T-cell (primary cell): ENCODE measurements around the gene CAB39. TPM values are rescaled to one million over a fixed set of nuclear protein-coding genes. Genes with fewer than 3 reads are reported as not detected.

ENCODE experiments used
- ATAC-seq, 4 experiments: fragments of 200-7000 bp in 3 of 4; fragments of 150-1000 bp in 1 of 4; cut with Tn5 transposase; replicated peaks in 1 of 4; 1 replicate in 3 of 4; 2 replicates in 1 of 4; pipeline ENCODE4 v1.10.0; 2021; ENCODE audit warnings: moderate library complexity in 3 of 4, mild to moderate bottlenecking in 2 of 4, moderate number of reproducible peaks in 1 of 4
- CTCF ChIA-PET, 2 donors: fragments of 300-600 bp; sonication (Branson Sonifier 250); formaldehyde crosslinking; loops; one replicate each; lab custom pipeline; 2022; ENCODE audit warnings: antibody characterized with exemption in 2 of 2; lab: Charles Lee
- POLR2A ChIA-PET, 2 donors: fragments of 300-600 bp; sonication (Branson Sonifier 250); formaldehyde crosslinking; loops; one replicate each; lab custom pipeline; 2022; ENCODE audit warnings: antibody characterized with exemption in 2 of 2; lab: Charles Lee
- DNase-seq, 35 experiments: peaks; one replicate each; pipeline versions ENCODE4 v3.0.0 to v3.0.0-alpha.2; 2013 to 2023
- H3K27ac ChIP-seq: one replicate; pipeline ENCODE4 v1.5.1; 2013; ENCODE audit warnings: low read length
- H3K27me3 ChIP-seq, 2 experiments: replicated peaks in 1 of 2; 1 replicate in 1 of 2; 2 replicates in 1 of 2; pipeline versions ENCODE4 v1.6.1 to v1.7.0; 2013; ENCODE audit warnings: low read length in 1 of 2, mixed read lengths in 1 of 2; ENCODE audit not compliant: control insufficient read depth in 2 of 2, insufficient read depth in 2 of 2; ENCODE audit errors: extremely low read depth in 1 of 2
- H3K36me3 ChIP-seq, 2 donors: 1 replicate in 1 of 2; 2 replicates in 1 of 2; pipeline versions ENCODE4 v1.6.1 to v1.7.0; 2013; ENCODE audit warnings: low read length in 1 of 2; ENCODE audit not compliant: control insufficient read depth in 2 of 2, insufficient read depth in 1 of 2; ENCODE audit errors: extremely low read depth in 1 of 2
- H3K4me1 ChIP-seq, 2 experiments: 1 replicate in 1 of 2; 2 replicates in 1 of 2; pipeline versions ENCODE4 v1.6.1 to v1.7.0; 2013; ENCODE audit warnings: low read length in 2 of 2, mixed read lengths in 1 of 2; ENCODE audit not compliant: insufficient read depth in 2 of 2, control insufficient read depth in 1 of 2; ENCODE audit errors: extremely low read depth in 1 of 2
- H3K4me3 ChIP-seq, 2 donors: 1 replicate in 1 of 2; 2 replicates in 1 of 2; pipeline versions ENCODE4 v1.5.1 to v1.7.0; 2013; ENCODE audit warnings: mild to moderate bottlenecking in 2 of 2, low read length in 1 of 2, moderate library complexity in 1 of 2; ENCODE audit not compliant: control insufficient read depth in 1 of 2; ENCODE audit errors: extremely low read depth in 1 of 2
- H3K9me3 ChIP-seq: 2 replicates; pipeline ENCODE4 v1.7.0; 2013
- H3K27ac Mint-ChIP-seq, 2 donors: one replicate each; pipeline ENCODE4 v1.8.0; 2020 to 2021; ENCODE audit warnings: mild to moderate bottlenecking in 2 of 2, mixed read lengths in 2 of 2
- H3K27me3 Mint-ChIP-seq, 2 donors: one replicate each; pipeline ENCODE4 v1.8.0; 2021 to 2022; ENCODE audit warnings: mixed read lengths in 2 of 2
- H3K36me3 Mint-ChIP-seq: one replicate; pipeline ENCODE4 v1.8.0; 2021; ENCODE audit warnings: mixed read lengths
- H3K4me1 Mint-ChIP-seq, 3 donors: one replicate each; pipeline ENCODE4 v1.8.0; 2020 to 2022; ENCODE audit warnings: mixed read lengths in 3 of 3, mild to moderate bottlenecking in 1 of 3
- H3K4me3 Mint-ChIP-seq, 3 donors: one replicate each; pipeline ENCODE4 v1.8.0; 2020 to 2022; ENCODE audit warnings: mild to moderate bottlenecking in 3 of 3, mixed read lengths in 3 of 3, moderate library complexity in 3 of 3
- H3K9me3 Mint-ChIP-seq, 3 donors: one replicate each; pipeline ENCODE4 v1.8.0; 2020 to 2022; ENCODE audit warnings: mixed read lengths in 3 of 3
- WGBS: methylation state at CpG from one replicate; pipeline ENCODE4 v1.1.5; 2013; ENCODE audit warnings: missing lambda C conversion rate; ENCODE audit not compliant: insufficient coverage; 5-methylcytosine and 5-hydroxymethylcytosine counted together
- total RNA-seq, 35 experiments: library from RNA in 6 of 35; stranded (reverse) in 6 of 35; fragments of 120-200 nt in 1 of 35; gene quantifications; one replicate each; pipeline versions ENCODE4 v1.2.1 to v1.2.4 and lab custom pipeline; 2013 to 2026

CAB39 gene
- total RNA-seq, 5 donors from 2014 or later (not counting 1 experiment from before 2014, with no cell fraction given) = 91.7 to 102 (median 96.7) TPM

- ChIA-PET CTCF (interaction anchor here (0.6 to 3.0 kb wide), 26 partner anchors 8 to 797 kb away, joined by 3 to 31 read pairs (median 4); partner anchors contain the start of gene CAB39 (in 1 of the 2)), POLR2A (interaction anchor here in 1 of 2 donors (0.6 to 0.7 kb wide), 3 partner anchors 17 to 856 kb away, joined by 3 read pairs; no protein-coding TSS in a partner anchor)
- Mint-ChIP-seq H3K27me3 (no peaks in the 10 kb centered on the region), H3K36me3 (peaks cover 37% of the 10 kb centered on the region), H3K27ac (peak overlapping the region; percentile 66 to 80), H3K9me3 (no peaks in the 10 kb centered on the region), H3K4me1 (peaks cover 18 to 21% (median 18%) of the 10 kb centered on the region in 3 donors), H3K4me3 (no peak overlapping the region)
- no peaks in the 10 kb centered on the region for H3K27me3 ChIP-seq
- no peak overlapping the region for H3K4me3 ChIP-seq
- H3K27ac ChIP-seq = no peak overlapping the region
- WGBS = no CpG with 5 or more reads among the region's 4 CpGs
- ATAC-seq (peak in 3 of 4 experiments; percentile 31 to 49 (median 32)), DNase-seq (peak in 26 of 35 experiments; percentile 9 to 80 (median 37))
- peaks cover 7 to 29% of the 10 kb centered on the region in 2 donors for H3K36me3 ChIP-seq
- H3K9me3 ChIP-seq = no peaks in the 10 kb centered on the region
- H3K4me1 ChIP-seq = peaks cover 9 to 25% of the 10 kb centered on the region in 2 experiments
Measured at GRCh38 chr2:230798769-230799399, 86.2 kb downstream of the CAB39 start.

- Histone ChIP-seq H3K27ac (no peak overlapping the region), H3K36me3 (peaks cover 8 to 37% of the 10 kb centered on the region in 2 donors), H3K27me3 (no peaks in the 10 kb centered on the region), H3K9me3 (no peaks in the 10 kb centered on the region), H3K4me3 (no peak overlapping the region), H3K4me1 (no peaks in the 10 kb centered on the region)
- Mint-ChIP-seq H3K4me3 (no peak overlapping the region), H3K4me1 (peaks cover 6 to 20% (median 9%) of the 10 kb centered on the region in 3 donors), H3K27me3 (no peaks in the 10 kb centered on the region), H3K36me3 (peaks cover 36% of the 10 kb centered on the region), H3K27ac (peak overlapping the region; percentile 39 to 49), H3K9me3 (no peaks in the 10 kb centered on the region)
- ChIA-PET POLR2A (no interaction called here), CTCF (interaction anchor here in 1 of 2 donors (0.6 to 1.4 kb wide), 4 partner anchors 7 to 190 kb away, joined by 3 to 6 read pairs (median 4); no protein-coding TSS in a partner anchor)
- DNase-seq (no peak), ATAC-seq (no peak)
- WGBS = no CpG with 5 or more reads among the region's 5 CpGs
Measured at GRCh38 chr2:230805353-230806017, 92.8 kb downstream of the CAB39 start.

DNA sequence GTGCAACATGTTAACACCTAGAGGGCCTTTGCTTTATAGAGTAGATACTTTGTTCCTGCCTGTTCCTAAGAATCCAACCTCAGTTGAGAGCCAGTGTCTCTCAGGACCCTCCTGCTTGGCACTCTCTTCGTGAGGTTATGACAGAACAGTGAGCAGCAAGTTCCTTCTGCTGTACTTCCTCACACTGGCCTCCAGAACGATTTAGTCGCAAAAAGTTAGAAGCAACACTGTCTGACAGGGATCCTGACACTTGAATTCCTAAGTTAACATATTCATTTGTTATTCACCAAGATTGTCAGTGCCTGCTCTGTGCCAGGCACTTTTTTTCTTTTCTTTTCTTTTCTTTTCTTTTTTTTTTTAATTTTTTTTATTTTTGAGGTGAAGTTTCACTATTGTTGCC is 95.1 kb downstream of the CAB39 start:
- H3K27me3 Mint-ChIP-seq = no peaks in the 10 kb centered on the region
- Histone ChIP-seq H3K36me3 (peaks cover 15 to 41% of the 10 kb centered on the region in 2 donors), H3K4me1 (no peaks in the 10 kb centered on the region), H3K9me3 (no peaks in the 10 kb centered on the region), H3K27me3 (no peaks in the 10 kb centered on the region), H3K4me3 (no peak overlapping the region), H3K27ac (no peak overlapping the region)
- no peak for ATAC-seq
- H3K27ac Mint-ChIP-seq = peak overlapping the region; percentile 55 to 61
- DNase-seq = no peak
- H3K4me1 Mint-ChIP-seq = peaks cover 9 to 17% (median 11%) of the 10 kb centered on the region in 3 donors
- ChIA-PET POLR2A (no interaction called here), CTCF (interaction anchor here (0.5 to 1.0 kb wide), 3 partner anchors 756 to 919 kb away, joined by 3 to 5 read pairs (median 3); no protein-coding TSS in a partner anchor)
- H3K4me3 Mint-ChIP-seq = no peak overlapping the region
- 94% methylated on average over 3 of the region's 3 CpGs for WGBS
- H3K36me3 Mint-ChIP-seq = peaks cover 39% of the 10 kb centered on the region
- H3K9me3 Mint-ChIP-seq = no peaks in the 10 kb centered on the region

DNA sequence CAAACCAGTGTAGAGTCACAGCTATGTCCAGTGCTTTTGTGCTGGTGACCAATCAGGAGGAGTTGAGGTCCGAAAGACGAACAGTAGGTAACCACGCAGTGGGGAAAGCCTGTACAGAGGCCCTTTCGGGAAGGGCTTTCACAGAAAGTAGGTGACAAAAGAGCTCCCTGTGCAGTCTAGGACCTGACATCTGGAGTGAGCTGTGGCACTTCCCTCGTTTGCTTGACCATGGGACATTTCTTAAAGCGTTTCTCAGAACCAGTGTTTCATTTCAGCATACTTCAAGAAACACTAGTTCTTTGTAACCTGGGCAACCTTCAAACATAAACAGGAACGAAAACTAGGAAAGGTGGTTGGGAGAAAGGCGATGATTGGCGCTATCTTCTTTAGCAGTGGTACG is 96.4 kb downstream of the CAB39 start:
- Histone ChIP-seq H3K4me1 (no peaks in the 10 kb centered on the region), H3K36me3 (peaks cover 15 to 53% of the 10 kb centered on the region in 2 donors), H3K27ac (no peak overlapping the region), H3K27me3 (no peaks in the 10 kb centered on the region), H3K9me3 (no peaks in the 10 kb centered on the region), H3K4me3 (no peak overlapping the region)
- H3K9me3 Mint-ChIP-seq = no peaks in the 10 kb centered on the region
- 90% methylated on average over 8 of the region's 10 CpGs for WGBS
- no peak overlapping the region for H3K4me3 Mint-ChIP-seq
- ATAC-seq (no peak), DNase-seq (no peak)
- peaks cover 12 to 20% (median 15%) of the 10 kb centered on the region in 3 donors for H3K4me1 Mint-ChIP-seq
- H3K27ac Mint-ChIP-seq = peak overlapping the region; percentile 30 to 49
- ChIA-PET POLR2A (interaction anchor here in 1 of 2 donors (0.5 kb wide), 1 partner anchor 130 kb away, joined by 5 read pairs; no protein-coding TSS in a partner anchor), CTCF (interaction anchor here in 1 of 2 donors (0.6 to 1.4 kb wide), 3 partner anchors 13 to 929 kb away, joined by 3 to 6 read pairs (median 3); no protein-coding TSS in a partner anchor)
- no peaks in the 10 kb centered on the region for H3K27me3 Mint-ChIP-seq
- H3K36me3 Mint-ChIP-seq = peaks cover 34% of the 10 kb centered on the region

DNA sequence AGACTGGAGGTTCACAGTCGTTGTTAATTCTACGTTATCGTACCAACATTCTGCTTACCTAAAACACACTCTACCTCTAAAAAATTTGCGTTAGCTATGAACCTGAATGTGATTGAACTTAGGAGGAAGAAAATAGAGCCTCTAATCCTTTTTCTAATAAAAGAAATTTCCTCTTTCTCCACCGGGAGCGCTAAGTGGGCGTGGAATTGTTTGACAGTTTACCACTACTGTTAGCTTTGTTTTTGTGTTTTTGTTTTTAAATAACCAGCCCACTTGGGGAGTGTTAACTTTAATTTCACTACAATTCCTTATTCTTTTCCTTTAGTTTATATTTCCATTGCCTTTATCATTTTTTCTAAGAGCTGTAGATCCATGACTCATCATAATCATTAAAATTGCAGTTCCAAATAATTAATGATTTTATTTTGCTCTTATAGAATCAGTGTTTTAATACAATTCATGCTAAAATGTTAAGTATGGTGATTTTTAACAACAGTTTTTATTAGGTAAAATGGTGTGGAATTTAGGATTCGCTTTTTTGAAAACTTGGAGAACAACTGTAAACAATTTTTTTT is 97.1 kb downstream of the CAB39 start:
- POLR2A ChIA-PET = no interaction called here
- H3K4me3 Mint-ChIP-seq = no peak overlapping the region
- Histone ChIP-seq H3K4me1 (peaks cover 0 to 4% of the 10 kb centered on the region in 2 experiments), H3K9me3 (no peaks in the 10 kb centered on the region), H3K27ac (no peak overlapping the region), H3K27me3 (no peaks in the 10 kb centered on the region), H3K4me3 (no peak overlapping the region), H3K36me3 (peaks cover 15 to 61% of the 10 kb centered on the region in 2 donors)
- H3K9me3 Mint-ChIP-seq = no peaks in the 10 kb centered on the region
- WGBS = no CpG with 5 or more reads among the region's 8 CpGs
- DNase-seq (no peak), ATAC-seq (no peak)
- peaks cover 36% of the 10 kb centered on the region for H3K36me3 Mint-ChIP-seq
- peaks cover 16 to 20% (median 17%) of the 10 kb centered on the region in 3 donors for H3K4me1 Mint-ChIP-seq
- CTCF ChIA-PET = interaction anchor here (0.5 to 1.5 kb wide), 6 partner anchors 11 to 588 kb away, joined by 3 to 4 read pairs (median 3); no protein-coding TSS in a partner anchor
- H3K27me3 Mint-ChIP-seq = no peaks in the 10 kb centered on the region
- no peak overlapping the region for H3K27ac Mint-ChIP-seq

DNA sequence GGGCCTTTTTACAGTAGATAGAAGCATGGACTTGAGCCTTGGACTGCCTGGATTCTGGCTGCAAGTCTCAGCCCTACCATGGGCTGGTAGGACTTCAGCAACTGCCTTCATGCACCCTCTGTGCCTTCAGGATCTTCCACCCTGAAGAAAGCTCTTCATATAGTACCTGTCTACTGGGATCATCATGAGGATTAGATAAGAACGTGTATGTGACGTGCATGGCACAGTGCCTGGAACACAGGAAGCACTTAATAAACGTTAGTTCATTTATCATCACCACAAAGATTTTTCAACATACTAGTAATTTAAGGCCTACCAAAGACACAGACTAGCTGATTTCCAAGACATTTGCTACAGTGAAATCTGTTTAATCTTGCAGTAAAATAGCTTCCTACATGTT is 98.9 kb downstream of the CAB39 start:
- H3K27ac Mint-ChIP-seq = peak overlapping the region; percentile 6 to 50
- ATAC-seq (no peak), DNase-seq (no peak)
- ChIA-PET CTCF (interaction anchor here in 1 of 2 donors (0.5 to 1.2 kb wide), 2 partner anchors 13 to 344 kb away, joined by 3 to 5 read pairs; no protein-coding TSS in a partner anchor), POLR2A (interaction anchor here in 1 of 2 donors (0.7 kb wide), 1 partner anchor 841 kb away, joined by 5 read pairs; no protein-coding TSS in a partner anchor)
- H3K27ac ChIP-seq = no peak overlapping the region
- H3K27me3 Mint-ChIP-seq = no peaks in the 10 kb centered on the region
- H3K9me3 ChIP-seq = no peaks in the 10 kb centered on the region
- H3K36me3 ChIP-seq = peaks cover 11 to 75% of the 10 kb centered on the region in 2 donors
- H3K4me1 Mint-ChIP-seq = peaks cover 13 to 17% (median 16%) of the 10 kb centered on the region in 3 donors
- no peak overlapping the region for H3K4me3 Mint-ChIP-seq
- no peak overlapping the region for H3K4me3 ChIP-seq
- no peaks in the 10 kb centered on the region for H3K9me3 Mint-ChIP-seq
- H3K36me3 Mint-ChIP-seq = peaks cover 39% of the 10 kb centered on the region
- H3K4me1 ChIP-seq = peaks cover 0 to 7% of the 10 kb centered on the region in 2 experiments
- WGBS = 100% methylated on average over 2 of the region's 3 CpGs
- no peaks in the 10 kb centered on the region for H3K27me3 ChIP-seq
